AG09319 (cell line): ENCODE data around the gene UNC5A.

Experiments used
- DNase-seq: peaks from one replicate; pipeline ENCODE4 v3.0.0-alpha.2; 2010; ENCODE audit warnings: low read depth; ENCODE audit errors: extremely low read depth
- CTCF ChIP-seq: IDR thresholded peaks from 2 replicates; pipeline ENCODE4 v1.5.1; 2011; ENCODE audit warnings: low read depth, mild to moderate bottlenecking, inconsistent platforms, low read length, moderate library complexity

The UNC5A gene

DNA sequence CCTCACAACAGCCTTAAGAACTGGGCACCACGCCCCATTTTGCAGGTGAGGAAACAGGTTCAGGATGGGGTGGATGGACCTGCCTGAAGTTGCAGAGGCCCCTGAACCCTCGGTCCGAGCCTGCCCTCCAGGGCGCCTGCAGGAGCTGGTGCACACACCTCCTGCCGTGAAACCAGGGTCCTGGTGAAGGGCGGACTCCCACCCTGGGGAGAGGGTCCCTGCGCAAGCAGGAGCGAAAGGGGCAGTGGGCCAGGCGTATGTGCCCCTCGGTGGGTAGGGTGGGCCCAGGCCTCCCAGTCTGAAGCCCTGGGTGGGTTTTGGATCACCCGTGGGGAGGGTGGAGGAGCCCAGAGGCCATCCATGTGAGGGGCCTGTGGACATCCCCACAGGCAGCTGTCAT is 50.9 kb downstream of the UNC5A start:
- TF ChIP-seq CTCF: no peak
- no peak for DNase-seq

DNA sequence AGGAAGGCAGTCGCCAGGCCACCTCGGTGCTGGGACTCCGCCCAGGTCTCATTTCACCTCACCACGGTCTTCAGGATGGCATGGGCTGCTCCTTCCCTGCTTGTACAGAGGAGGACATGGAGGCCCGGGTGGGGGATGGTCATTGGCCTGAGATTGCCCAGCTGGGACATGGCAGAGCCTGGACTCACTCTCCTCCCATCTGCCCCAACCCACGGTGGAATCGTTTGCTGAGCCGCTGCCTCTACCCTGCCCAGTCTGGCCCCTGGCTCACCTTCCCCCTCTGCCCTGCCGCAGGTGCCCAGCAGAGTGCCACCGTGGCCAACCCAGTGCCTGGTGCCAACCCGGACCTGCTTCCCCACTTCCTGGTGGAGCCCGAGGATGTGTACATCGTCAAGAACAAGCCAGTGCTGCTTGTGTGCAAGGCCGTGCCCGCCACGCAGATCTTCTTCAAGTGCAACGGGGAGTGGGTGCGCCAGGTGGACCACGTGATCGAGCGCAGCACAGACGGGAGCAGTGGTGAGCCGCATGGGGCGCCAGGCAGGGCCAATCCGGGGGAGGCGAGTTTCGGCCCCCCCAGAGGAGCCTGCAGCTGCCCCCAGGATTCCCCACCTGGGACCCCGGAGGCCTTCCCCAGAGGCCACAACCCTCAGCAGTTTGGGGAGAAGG is 52.1 kb downstream of the UNC5A start:
- TF ChIP-seq CTCF: no peak
- no peak for DNase-seq

DNA sequence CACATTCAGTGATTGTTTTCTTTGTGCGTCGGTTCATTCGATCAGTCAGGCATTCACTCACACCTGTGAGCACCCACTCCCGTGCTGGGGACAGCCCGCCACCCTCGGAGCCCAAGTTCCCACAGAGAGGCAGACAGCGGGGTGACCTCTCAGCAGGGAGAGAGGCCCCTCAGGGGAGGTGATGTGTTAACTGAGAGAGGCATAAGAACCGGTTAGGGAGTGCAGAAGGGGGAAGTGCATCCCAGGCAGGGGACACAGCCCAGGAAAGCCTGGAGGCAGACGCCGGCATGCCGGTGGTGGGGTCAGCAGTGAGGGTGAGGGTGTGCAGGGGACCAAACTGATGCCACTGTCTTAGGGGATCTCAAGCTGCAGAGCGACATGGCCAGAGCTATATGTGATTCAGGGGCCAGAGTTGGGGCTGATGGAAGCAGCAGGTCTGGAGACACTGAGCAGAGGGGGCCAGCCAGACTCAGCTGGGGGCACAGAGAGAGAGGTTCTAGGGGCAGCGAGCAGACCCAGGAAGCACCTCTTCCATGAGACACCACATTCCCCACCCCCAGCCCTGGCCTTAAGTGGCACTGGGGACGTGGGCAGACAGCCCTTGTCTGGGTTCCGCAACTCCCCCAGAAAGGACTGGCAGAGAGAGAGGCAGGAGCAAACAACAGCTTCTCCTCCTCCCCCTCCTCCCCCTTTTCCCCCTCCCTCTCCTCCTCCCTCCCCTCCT is 52.8 kb downstream of the UNC5A start:
- no peak for TF ChIP-seq CTCF
- no peak for DNase-seq

DNA sequence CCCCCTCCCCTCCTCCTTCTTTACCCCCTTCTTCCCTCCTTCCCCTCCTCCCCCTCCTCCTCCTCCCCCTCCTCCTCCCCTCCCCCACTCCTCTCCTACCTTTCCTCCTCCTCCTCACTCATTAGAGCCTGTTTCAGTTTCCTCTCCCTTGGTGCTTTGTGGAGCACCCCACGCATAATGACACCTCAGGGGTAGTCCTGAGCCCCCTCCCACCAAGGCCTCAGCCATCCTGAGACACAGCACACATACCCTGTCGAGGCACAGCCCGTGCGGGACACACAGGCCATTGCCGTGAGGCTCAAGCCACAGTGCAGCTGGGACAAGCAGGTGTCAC is 53.4 kb downstream of the UNC5A start:
- no peak for DNase-seq
- TF ChIP-seq CTCF: no peak

GRCh38 chr5:176864755-176865154 is 54.4 kb downstream of the UNC5A start:
- TF ChIP-seq CTCF: no peak
- DNase-seq: no peak

DNA sequence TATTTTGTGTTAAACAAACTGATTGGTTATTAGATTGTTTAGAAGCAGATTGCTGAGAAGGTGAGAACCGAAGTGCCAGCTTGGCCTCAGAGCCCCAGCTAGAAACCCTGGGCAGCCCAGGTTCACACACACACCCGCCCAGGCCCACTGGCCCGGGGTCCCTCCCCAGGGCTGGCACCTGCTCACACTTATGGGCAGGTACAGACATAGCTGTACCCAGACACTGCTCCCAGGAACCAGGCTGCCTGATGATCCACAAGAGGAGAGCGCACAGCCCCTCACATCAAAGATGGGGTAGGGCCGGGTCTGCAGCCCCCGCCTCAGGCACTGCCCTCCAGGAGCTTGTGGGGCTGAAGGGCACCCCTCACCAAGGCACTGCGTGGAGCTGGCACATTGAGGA is 55.6 kb downstream of the UNC5A start:
- no peak for DNase-seq
- TF ChIP-seq CTCF: no peak

- no peak for TF ChIP-seq CTCF
- no peak for DNase-seq
Observed at GRCh38 chr5:176866707-176867310, 56.5 kb downstream of the UNC5A start.
